Adrenal gland (tissue), 5 donors: ENCODE results near the gene IFNA14.
A peak's percentile ranks its signal among the peaks of the same experiment; 100 is the strongest.

Experiments used
- CTCF ChIP-seq, 6 experiments: fragments of 450-650 bp in 4 of 6; fragments of 200-600 bp in 2 of 6; sonication (generic) in 1 of 6; IDR thresholded peaks; 1 replicate in 5 of 6; 2 replicates in 1 of 6; pipeline versions ENCODE4 v1.5.1 to v1.8.0; 2016 to 2021; ENCODE audit warnings: antibody characterized with exemption in 6 of 6, mild to moderate bottlenecking in 2 of 6, moderate library complexity in 1 of 6
- POLR2A ChIP-seq, 2 donors: fragments of 450-650 bp; IDR thresholded peaks; one replicate each; pipeline ENCODE4 v1.6.1; 2017; ENCODE audit warnings: antibody characterized with exemption in 2 of 2, mild to moderate bottlenecking in 2 of 2, moderate library complexity in 1 of 2
- donor health status: DM: no; HTN: no; CAD: no.

DNA sequence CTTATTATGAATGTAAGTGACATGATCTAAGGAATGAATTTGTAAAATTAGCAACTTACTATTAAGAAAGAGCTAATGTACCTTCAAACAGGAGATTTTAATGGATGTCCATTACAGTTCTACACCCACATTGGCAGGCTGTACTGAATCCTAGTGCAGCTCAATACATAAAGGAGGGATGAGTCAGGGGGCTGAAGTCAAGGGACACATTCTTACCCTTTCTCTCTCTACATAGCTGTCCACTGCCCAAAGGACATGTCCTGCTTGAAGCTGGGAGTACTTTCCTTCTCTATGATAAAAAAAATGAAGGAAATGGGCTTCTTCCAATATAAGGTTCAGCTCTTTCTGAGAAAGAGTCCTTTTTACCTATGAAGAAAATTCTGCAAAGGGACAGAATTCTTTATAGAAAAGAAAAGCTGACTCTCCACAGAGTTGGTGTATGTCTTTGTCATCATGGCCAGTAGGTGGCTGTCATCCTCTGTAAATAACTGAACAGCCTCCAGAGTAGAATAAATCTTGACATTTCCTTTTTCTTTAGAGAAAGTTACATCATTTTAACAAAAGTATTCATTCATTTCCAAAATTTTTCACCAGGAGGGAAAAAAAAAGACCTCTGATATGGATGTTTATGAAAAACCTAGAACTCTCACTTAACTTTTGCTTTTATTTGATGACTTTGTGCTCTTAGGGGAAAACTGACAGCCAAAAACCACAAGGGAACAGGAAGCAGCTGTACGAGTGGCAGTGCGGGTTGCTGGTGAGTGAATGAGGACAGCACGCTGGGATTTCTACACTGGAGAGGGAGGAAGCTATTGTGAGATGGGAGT lies 13.1 kb upstream of the IFNA14 start:
- TF ChIP-seq POLR2A (IDR thresholded peaks at IDR 0.05) (no peak), CTCF (IDR thresholded peaks at IDR 0.05) (peak; percentile 28 to 57 (median 44))
